ENCODE results near the gene MZF1. TPM values are rescaled to one million over a fixed set of nuclear protein-coding genes. Genes with fewer than 3 reads are reported as not detected.
A peak's percentile ranks its signal among the peaks of the same experiment; 100 is the strongest.

The MZF1 gene
- total RNA-seq, 1 donor from 2014 or later: 15.8 TPM

DNA sequence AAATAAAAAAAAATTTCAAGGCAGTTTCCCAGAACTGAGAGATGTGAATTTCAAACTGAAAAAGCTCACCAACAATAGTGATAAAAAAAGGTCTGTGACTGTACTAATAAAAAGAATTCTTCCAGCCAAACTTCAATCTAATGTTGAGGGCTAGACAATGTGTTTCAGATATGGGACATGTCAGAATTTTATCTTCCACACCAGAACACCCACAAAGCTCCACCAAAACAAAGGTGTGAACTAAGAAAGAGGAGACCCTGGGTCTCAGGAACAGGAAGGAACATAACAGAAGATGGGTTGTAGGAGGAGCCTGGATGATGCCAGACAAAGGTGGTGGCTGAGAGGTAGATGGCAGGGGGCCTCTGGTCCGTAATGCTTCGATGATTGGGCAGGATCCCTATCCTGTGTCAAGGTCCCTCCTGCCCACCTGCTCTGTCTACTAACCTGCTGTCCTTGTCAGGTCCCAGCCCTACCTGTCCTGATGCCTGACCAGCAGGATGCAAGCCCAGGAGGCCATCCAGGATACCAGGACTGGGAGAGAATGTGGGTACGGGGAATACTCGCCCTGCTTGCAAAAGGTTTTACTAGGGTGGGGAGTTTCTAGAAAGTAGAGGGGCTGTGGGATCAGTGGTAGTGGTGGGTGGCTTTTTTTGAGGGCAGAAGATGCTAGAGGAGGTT lies 4.5 kb downstream of the MZF1 start:
- Mint-ChIP-seq H3K4me1 (ENCODE audit: low read depth) (peaks cover 14% of the 10 kb centered on the region), H3K9me3 (ENCODE audit: low read depth) (no peaks in the 10 kb centered on the region), H3K36me3 (ENCODE audit: low read depth) (no peaks in the 10 kb centered on the region), H3K4me3 (ENCODE audit: unreplicated experiment) (no peak overlapping the region), H3K27me3 (ENCODE audit: low read depth) (no peaks in the 10 kb centered on the region), H3K27ac (ENCODE audit: unreplicated experiment) (no peak overlapping the region)
- peak; percentile 49 for DNase-seq (ENCODE audit: low spot score)
- TF ChIP-seq, protein P1, sequence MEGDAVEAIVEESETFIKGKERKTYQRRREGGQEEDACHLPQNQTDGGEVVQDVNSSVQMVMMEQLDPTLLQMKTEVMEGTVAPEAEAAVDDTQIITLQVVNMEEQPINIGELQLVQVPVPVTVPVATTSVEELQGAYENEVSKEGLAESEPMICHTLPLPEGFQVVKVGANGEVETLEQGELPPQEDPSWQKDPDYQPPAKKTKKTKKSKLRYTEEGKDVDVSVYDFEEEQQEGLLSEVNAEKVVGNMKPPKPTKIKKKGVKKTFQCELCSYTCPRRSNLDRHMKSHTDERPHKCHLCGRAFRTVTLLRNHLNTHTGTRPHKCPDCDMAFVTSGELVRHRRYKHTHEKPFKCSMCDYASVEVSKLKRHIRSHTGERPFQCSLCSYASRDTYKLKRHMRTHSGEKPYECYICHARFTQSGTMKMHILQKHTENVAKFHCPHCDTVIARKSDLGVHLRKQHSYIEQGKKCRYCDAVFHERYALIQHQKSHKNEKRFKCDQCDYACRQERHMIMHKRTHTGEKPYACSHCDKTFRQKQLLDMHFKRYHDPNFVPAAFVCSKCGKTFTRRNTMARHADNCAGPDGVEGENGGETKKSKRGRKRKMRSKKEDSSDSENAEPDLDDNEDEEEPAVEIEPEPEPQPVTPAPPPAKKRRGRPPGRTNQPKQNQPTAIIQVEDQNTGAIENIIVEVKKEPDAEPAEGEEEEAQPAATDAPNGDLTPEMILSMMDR (IDR thresholded peaks at IDR 0.05): no peak

DNA sequence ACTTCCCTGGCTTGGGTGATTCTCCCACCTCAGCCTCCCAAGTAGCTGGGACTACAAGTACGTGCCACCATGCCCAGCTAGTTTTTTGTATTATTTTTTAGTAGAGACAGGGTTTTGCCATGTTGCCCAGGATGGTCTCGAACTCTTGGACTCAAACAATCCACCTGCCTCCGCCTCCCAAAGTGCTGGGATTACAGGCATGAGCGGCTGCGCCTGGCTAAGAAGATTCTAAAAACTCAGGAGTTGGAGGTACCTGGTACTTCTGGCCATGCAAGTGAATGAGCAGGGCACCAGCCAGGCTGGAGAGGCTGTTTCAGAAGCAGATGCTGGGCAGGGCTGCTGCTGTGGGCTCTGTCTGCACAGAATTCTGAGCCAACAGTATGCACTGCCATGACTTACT lies 6.1 kb downstream of the MZF1 start:
- Mint-ChIP-seq H3K4me3 (ENCODE audit: unreplicated experiment) (no peak overlapping the region), H3K27ac (ENCODE audit: unreplicated experiment) (no peak overlapping the region), H3K36me3 (ENCODE audit: low read depth) (no peaks in the 10 kb centered on the region), H3K9me3 (ENCODE audit: low read depth) (no peaks in the 10 kb centered on the region), H3K27me3 (ENCODE audit: low read depth) (no peaks in the 10 kb centered on the region), H3K4me1 (ENCODE audit: low read depth) (peaks cover 6% of the 10 kb centered on the region)
- peak; percentile 51 for DNase-seq (ENCODE audit: low spot score)
- TF ChIP-seq, protein P1 (IDR thresholded peaks at IDR 0.05): no peak

- DNase-seq (ENCODE audit: low spot score): peak; percentile 41
- peaks cover 10% of the 10 kb centered on the region for H3K4me1 Mint-ChIP-seq (ENCODE audit: low read depth)
- peak overlapping the region; percentile 58 for H3K27ac Mint-ChIP-seq (ENCODE audit: unreplicated experiment)
- TF ChIP-seq, protein P1 (IDR thresholded peaks at IDR 0.05): no peak
- no peaks in the 10 kb centered on the region for H3K27me3 Mint-ChIP-seq (ENCODE audit: low read depth)
- H3K4me3 Mint-ChIP-seq (ENCODE audit: unreplicated experiment): no peak overlapping the region
- no peaks in the 10 kb centered on the region for H3K9me3 Mint-ChIP-seq (ENCODE audit: low read depth)
- H3K36me3 Mint-ChIP-seq (ENCODE audit: low read depth): no peaks in the 10 kb centered on the region
Observed at GRCh38 chr19:58563823-58564222, 9.3 kb downstream of the MZF1 start.

DNA sequence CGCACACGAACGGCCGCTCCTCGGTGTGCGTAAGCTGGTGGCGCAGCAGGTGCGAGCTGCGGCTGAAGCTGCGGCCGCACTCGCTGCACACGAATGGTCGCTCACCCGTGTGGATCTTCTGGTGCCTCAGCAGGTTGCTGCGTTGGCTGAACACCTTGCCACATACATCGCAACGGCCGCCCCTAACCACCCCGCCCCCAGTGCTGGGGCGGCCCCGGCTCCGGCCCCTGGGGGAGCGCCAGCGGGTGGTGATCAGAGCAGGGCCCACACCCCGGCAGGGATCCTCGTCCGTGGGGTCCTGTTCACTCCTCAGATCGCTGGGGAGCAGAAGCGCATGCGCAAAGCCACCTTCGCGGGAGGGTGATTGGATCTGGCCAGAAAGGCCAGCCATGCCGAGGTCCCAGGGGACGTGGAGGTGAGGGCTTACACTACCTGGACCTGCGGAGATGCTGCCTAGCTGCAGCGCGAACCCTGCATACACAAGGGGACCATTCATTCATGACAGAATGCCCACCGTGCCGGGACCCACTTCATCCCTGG lies 10.0 kb downstream of the MZF1 start:
- H3K36me3 Mint-ChIP-seq (ENCODE audit: low read depth): no peaks in the 10 kb centered on the region
- TF ChIP-seq, protein P1 (IDR thresholded peaks at IDR 0.05): no peak
- H3K4me1 Mint-ChIP-seq (ENCODE audit: low read depth): peaks cover 11% of the 10 kb centered on the region
- no peak overlapping the region for H3K27ac Mint-ChIP-seq (ENCODE audit: unreplicated experiment)
- DNase-seq (ENCODE audit: low spot score): peak; percentile 84
- H3K9me3 Mint-ChIP-seq (ENCODE audit: low read depth): no peaks in the 10 kb centered on the region
- no peaks in the 10 kb centered on the region for H3K27me3 Mint-ChIP-seq (ENCODE audit: low read depth)
- H3K4me3 Mint-ChIP-seq (ENCODE audit: unreplicated experiment): no peak overlapping the region

DNA sequence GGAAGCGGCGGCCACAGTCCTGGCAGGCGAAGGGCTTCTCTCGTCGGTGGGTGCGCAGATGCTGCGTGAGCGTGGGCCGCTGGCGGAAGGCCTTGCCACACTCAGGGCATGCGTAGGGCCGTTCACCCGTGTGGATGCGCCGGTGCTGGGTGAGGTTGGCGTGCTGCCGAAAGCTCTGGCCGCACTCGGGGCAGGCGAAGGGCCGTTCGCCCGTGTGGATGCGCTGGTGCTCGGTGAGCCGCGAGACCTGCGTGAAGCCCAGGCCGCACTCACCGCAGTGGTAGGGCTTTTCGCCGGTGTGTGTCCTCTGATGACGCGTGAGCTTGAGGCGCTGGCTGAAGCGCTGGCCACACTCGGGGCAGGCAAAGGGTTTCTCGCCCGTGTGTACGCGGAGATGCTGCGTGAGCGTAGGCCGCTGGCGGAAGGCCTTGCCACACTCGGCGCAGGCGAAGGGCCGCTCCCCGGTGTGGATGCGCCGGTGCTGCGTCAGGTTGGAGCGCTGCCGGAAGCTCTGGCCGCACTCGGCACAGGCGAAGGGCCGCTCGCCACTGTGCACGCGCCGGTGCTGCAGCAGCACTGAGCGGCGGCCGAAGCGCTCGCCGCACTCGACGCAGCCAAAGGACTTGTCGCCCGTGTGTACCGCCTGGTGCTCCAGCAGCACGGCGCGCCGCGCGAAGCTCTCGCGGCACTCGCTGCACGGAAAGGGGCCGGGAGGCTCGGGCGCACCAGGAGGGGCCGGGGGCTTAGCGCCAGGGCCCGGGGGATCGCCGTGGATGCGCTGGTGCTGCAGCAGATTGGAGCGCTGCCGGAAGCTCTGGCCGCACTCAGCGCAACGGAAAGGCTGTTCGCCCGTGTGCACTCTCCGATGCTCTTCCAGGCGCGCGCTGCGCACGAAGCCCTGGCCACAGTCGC lies 10.8 kb downstream of the MZF1 start:
- no peak overlapping the region for H3K4me3 Mint-ChIP-seq (ENCODE audit: unreplicated experiment)
- TF ChIP-seq, protein P1 (IDR thresholded peaks at IDR 0.05): no peak
- H3K9me3 Mint-ChIP-seq (ENCODE audit: low read depth): no peaks in the 10 kb centered on the region
- H3K27me3 Mint-ChIP-seq (ENCODE audit: low read depth): no peaks in the 10 kb centered on the region
- DNase-seq (ENCODE audit: low spot score): peak; percentile 93
- peaks cover 18% of the 10 kb centered on the region for H3K4me1 Mint-ChIP-seq (ENCODE audit: low read depth)
- no peak overlapping the region for H3K27ac Mint-ChIP-seq (ENCODE audit: unreplicated experiment)
- H3K36me3 Mint-ChIP-seq (ENCODE audit: low read depth): no peaks in the 10 kb centered on the region

Data from chondrocyte (in vitro differentiated cells).